ENCODE data around the gene CDKN1B.
"Not testable (repeated sequence)": the region's sequence is repeated elsewhere in the genome, so short reads cannot be mapped to it uniquely, and the experiment has no call there.

Gene CDKN1B

DNA sequence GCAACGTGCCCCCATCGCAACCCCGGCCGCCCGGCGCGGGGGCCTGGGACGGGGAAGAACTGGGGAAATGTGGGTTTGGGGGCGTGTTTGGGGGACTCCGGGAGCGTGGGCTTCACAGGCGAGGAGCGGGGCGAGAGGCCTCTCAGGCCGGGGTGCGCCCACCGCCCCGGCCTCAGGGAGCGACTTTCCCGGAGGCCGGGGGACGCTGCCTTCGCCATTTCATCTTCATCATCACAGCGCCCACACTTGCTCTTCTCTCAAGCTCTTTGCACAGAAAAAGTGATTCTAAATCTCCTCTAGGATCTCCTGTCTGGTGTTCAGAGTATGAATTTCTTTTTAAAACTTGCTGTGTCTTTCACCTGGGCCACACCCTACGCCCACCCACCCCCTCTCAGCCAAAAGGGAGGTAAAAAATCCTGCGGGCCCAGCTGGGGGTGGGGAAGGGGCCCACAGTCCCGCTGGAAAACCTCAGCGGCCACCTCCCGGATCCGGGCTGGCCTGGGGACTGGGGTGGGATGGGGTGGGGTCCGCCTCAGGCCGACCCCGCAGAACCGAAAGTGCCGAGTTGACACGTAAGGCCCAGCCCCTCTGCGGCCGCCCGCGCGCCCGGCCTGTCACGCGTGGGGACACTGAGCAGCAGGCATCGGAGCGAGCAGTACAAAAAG, 7.4 kb downstream of the CDKN1B start:
- peak; percentile 48 for DNase-seq (ENCODE audit: low spot score)

DNA sequence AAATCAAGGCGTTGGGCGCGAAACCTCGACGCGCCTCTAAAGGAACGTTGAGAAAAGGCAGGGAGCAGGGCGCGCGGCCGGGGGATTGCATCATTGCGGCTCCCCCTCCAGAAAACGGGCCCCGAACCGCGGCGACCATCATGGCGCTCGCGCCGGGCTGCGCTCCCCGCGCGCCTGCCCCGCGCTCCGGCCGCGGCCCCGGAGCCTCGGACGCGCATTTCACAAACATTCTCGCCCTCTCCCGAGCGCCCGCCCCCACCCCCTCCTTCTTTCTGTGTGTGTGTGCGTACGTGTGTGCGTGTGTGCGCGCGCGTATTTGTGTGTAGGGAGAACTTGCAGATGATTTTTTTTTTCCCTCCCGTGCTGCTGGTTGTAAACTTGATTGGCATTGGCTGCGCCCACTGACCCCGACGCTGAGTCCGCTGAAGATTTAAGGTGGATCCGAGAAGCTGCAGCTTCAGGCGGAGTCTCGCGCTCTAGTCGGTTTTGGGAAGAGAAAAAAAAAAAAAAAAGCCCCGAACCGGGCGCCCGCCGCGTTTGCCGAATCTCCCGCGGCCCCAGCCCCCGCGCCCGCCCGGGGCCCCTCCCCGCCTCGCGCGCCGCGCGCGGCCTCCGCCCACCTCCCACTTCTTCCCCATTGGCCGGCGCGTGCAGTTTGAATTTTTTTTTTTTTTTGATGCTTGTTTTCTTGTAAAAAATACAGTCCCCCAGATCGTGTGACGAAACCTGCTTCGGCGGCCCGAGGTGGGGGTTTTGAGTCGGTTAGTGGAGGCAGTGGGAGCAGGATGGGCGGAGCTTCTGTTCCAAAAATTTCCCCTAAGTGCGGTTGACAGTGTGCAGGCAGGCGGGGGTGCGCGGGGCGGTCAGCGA, 8.2 kb downstream of the CDKN1B start:
- DNase-seq (ENCODE audit: low spot score): peak; percentile 100

DNA sequence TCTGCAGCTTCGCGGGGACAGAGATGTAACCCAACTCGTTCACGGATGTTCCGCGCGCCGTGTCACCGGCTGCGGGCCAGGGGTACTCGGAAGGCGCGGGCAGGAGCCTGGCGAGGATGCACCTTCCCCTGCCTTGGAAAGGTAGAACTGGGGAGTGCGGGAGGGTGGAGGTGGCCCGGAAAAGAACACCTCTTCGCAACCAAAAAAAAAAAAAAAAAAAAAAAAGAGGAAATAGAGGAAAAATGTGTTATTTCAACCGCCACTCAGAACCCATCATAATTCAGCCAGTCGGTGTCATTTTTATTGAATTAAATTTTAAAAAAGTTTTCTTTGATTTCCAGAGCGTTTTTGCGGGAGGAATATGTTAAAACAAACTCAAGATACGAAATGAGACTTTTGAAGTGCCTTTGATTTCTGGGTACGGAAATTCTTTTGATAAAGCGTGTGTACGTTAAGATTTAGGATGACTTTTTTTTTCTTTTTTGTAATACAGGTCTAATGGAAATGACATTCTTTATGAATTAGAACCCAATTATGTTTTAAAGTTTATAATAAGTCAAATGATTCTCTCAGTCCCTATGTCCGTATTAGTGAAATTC, 8.9 kb downstream of the CDKN1B start:
- no peak for DNase-seq (ENCODE audit: low spot score)

DNA sequence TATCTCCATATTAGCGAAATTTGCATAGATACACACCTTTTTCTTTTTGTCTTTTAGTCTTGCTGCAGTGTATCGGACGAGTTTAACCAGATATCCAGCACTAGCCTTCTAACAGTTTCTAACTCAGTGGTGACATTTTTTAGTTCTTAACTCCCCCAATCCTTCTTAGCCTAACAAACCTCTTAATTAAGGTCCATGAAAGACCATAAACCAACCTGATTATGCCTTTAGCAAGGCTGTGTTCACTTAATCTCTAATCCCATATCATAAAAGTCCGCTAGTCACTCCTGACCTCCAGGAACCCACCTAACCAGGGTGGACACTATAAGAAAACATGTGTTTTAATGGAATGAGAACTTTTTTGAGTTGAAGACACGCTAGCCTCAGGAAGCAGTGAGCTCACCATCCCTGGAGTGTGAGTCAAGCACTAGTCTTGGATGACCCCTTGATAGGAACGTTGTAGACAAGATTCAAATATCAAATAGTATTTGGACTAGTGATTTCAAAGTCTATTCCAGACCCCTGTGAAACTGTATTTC, 9.5 kb downstream of the CDKN1B start:
- peak; percentile 65 for DNase-seq (ENCODE audit: low spot score)

DNA sequence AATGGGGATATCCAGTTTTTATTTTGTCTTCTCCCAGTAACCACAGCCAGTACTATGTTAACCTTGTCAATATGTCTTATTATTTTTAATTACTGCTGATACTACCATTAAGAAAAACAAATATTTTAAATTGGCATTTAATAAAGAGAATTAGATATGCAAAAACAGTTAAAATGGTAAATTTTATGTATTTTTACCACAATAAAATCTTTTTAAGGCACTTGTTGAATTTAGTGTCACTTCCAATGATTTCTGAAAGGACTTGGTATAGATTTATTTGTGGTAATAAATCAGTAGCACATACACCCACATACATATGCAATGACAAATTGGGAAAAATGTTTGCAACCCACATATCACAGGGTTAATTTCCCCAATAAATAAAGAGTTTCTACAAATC, 14.0 kb downstream of the CDKN1B start:
- no peak for DNase-seq (ENCODE audit: low spot score)

DNA sequence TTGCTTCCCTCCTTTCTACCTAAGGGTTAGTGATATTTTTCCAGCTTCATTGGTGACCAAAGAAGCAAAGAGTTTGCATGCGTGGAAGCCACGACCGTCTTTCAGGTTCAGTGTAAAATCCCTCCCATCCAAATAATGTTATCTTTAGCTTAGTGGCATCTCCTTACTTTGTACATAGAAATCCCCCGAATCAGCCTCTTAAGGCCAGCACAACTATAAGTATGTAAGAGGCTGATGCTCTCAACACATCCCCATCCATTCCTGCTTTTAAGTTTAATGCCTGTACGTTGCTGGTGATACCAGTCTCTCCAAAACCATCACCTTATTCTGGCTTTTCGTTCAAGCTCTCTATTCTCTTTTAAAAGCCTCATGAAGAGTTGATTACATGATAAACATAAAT, 14.6 kb downstream of the CDKN1B start:
- DNase-seq (ENCODE audit: low spot score): no peak

DNA sequence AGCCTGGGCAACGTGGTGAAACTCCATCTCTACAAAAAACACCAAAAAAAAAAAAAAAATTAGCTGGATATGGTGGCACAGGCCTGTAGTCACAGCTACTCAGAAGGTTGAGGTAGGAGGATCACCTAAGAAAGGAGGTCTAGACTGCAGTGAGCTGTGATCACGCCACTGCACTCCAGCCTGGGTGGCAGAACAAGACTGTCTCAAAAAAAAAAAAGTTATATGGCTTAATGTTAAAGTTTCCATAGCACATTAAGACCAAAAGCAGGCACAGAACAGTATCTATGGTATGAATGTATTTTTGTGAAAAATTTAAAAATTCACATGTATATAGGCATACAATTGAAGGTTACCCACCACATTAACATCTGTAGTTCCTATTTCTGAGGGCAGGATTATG, 15.9 kb downstream of the CDKN1B start:
- DNase-seq (ENCODE audit: low spot score): no peak

DNA sequence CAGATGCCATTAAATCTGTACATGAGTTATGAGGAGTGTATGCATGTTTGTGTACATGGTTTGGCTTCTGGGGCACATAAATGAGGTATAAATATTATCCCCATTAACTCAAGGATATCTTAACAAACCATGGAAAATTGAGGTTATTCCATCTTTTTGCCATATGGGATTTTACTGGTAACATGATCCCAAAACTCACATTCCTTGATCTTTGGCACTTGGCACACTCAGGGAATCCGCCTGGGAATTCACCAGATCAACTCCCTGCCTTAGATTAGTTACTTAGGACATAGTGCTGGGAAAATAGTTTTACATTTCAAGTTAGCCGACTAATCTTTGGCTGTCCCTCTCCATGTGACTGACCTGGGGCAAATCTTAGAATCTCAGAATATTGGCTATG, 16.9 kb downstream of the CDKN1B start:
- no peak for DNase-seq (ENCODE audit: low spot score)

DNA sequence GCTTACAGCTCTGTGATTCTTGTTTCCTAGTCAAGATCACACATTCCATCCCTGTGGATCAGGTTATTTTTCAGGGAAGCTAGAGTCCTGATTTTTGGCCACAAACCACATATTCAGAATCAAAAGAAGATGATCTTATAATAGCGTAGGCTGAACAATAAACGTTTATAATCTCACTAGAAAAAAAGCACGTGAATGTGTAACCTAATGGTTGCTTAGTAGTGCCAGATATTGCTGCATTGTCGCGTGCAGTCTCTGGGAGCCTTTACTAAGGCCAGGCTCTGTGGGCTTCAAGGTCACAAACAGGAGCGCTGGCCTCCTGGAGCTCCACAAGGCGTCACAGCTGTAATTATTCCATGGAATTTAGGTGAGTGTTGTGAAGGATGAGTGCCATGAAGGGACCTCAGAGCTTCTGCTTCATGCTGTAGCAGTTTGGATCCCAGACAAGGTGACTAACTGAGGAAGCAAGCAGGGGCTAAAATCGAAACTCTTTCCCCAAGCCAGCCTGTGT, 17.4 kb downstream of the CDKN1B start:
- DNase-seq (ENCODE audit: low spot score): no peak

DNA sequence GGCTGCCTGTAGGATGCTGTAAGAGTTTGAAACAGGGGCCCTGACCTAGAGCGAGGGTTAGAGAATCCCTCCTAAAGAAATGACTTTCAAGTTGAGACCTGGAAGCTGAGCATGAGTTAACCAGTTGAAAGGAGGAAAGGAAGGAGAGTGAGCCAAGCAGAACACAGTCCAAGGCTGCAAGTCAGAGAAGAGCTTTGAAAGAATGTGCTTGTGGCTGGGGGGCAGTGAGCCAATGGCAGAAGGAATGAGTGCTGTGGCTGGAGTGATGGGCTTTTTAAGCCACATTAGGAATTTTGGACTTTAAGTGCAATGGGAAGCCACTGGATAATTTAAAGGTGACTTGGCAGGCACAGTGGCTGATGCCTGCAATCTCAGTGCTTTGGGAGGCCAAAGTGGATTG, 18.1 kb downstream of the CDKN1B start:
- peak; percentile 50 for DNase-seq (ENCODE audit: low spot score)

DNA sequence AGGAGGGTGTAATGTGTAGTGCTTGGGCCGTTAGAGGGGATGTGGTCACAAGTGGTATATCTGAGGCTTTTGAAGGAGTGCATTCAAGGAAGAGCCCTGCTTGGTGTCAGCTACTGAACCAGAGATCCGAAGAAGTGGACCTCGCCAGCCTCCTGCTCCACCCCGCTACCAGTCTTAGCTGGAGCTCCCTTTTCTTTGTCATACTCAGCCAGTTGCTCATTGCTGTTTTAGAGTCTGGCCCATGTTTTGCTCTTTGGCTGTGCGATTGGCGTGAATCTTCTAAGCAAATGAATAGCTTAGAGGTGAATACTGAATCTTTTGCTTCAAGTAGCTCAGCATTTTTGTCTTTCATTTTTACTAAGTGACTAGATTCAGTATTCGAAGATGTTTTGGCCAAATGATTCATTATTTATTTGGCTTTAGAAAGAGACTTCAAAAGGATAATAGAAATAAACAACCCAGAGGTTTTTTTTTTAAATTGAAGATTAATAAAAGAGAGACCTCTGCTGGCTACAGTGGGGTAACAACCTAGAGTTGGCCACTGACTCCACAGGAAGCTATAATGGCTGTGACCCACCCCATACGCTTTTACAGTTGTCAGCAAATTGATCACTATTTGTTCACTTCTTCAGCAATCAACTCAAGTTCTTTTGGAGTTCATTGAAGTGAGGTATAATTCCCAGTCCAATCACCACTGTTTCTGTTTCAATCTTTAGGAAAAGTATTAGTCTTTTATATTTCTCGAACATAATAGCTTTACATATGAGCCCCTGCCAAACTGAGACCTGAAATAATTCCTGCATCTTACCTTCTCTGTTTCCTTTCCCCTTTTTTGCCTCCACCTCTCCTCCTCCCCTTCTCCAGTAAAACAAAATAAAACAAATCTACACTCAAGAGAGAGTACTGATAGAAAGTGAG, 19.9 kb downstream of the CDKN1B start:
- peak; percentile 75 for DNase-seq (ENCODE audit: low spot score)

DNA sequence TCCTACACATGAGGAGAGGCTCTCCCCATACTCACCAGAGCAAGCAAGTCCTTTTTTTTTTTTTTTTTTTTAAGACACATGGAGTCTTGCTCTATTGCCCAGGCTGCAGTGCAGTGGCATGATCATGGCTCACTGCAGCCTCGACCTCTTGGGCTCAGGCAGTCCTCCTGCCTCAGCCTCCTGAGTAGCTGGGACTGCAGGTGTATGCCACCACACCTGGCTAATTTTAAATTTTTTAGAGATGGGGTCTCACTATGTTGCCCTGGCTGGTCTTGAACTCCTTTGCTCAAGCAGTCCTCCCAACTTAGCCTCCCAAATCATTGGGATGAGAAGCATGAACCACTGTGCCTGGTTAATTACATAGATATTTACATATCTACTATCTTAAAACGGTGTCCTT, 21.0 kb downstream of the CDKN1B start:
- DNase-seq (ENCODE audit: low spot score): not testable (repeated sequence)

DNA sequence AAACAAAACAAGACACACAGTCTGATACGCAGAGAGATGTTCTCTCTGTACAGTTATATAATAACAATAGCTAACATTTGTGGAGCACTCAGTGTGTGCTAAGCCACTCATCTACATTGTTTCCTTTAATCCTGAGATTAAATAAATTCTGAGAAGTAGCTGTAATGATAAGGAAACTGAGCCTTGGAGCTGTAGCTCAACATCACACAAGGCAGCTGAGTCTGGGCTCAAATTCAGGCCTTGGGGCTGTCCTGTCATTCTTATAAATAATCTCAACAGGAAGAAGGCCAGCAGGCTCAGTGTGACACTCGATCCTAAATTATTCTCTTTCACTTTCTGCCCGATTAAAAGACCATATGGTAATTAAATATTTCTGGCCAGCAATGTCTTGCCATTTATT, 24.5 kb downstream of the CDKN1B start:
- DNase-seq (ENCODE audit: low spot score): no peak

DNA sequence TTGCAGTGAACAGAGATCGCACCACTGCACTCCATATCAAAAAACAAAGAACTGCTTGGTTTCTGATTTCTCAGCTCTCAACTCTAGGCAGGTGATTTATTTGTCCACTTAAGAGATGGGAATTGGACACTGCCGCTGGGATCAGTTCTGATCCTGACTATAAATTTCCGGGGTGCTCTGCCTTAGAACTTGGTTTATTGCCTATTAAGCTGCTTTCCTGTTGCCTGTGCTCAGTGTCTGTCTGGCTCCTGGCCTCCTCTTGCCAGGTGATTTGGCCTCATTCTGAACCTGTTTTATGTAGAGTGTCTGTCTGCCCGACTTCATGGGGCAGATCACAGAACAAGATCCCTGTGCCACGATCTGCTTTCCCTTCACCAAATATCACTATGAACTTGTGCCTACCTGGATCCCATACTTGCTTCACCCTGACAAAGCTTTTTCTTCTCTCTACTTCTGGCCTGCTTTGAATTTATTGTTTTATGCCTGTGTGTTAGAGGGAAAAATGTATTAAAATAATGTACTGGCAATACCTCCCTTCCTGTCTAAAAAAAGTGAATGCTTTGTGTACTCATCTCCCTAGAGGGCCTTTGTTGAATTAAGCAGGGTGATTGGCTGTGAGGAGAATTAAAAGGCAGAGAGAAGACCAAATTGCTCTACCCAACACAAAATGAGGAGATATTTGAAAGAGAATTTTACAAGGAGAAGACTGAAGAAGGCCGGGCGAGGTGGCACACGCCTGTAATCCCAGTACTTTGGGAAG, 27.6 kb downstream of the CDKN1B start:
- DNase-seq (ENCODE audit: low spot score): no peak

DNA sequence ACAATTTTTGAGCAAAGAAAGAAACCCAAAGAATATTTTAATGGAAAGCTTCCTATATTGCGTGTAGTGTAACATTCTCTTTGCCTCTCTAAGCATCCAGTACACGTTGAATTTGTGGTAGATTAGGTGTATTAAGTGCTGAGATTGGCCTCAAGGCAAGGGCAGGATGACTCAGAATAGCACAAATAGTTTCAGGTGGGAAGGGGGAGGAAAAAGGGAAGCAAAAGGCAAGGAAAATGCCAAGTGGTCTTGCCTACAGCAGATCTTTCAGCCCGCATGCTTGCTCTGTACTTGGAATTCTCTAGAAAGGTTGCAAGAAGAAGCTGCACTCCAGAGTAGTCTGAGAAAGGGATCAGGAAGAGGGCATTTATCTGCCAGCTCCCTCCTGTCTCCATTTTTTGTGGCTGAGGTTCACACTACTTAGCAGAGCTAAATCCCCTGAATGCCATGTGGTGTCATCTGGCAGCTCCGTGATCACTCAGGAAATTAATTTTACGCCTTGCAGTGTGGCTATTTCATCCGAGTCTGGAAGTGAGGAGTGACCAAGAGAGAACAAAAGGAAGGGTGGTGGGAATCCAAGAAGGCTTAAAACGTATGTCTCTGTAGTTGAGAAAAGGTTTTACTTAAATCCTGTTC, 28.5 kb downstream of the CDKN1B start:
- no peak for DNase-seq (ENCODE audit: low spot score)

DNA sequence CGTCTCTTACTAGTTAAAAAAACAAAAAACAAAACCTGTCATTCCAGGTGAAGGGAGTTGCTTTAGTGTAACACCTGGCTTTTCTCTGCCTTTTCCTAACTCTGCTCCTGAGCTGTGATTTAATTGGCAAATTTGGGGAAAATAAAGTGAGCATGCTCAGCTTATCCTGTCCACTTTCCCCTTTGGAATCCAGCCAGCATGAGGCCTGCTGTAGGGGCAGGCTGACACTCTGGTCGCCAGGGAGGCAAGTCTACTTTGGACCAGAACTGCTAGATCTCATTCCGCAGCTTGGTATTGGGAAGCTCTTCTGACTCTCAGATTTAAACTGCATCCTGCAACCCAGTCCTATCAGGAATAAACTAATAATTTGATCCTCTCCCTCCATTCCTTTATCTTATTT, 30.1 kb downstream of the CDKN1B start:
- no peak for DNase-seq (ENCODE audit: low spot score)

DNA sequence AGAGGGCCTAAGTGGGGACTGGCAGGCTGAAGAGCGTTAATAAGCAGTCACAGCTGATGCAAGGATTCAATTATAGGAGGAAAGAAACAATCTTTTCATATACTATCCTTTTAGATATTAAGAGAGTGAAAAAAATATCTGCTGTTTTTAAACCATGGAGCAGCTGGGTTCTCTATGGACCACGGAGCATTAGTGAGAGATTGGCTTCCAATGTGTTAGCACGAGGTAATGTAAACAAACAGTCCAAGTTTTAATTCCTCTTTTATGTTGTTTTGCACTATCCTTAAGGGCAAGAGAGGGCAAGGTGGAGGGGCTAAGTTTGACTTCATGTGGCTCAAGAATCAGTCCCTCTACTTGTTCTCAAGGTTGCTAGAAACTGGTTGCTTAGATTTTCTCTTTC, 30.9 kb downstream of the CDKN1B start:
- no peak for DNase-seq (ENCODE audit: low spot score)

DNA sequence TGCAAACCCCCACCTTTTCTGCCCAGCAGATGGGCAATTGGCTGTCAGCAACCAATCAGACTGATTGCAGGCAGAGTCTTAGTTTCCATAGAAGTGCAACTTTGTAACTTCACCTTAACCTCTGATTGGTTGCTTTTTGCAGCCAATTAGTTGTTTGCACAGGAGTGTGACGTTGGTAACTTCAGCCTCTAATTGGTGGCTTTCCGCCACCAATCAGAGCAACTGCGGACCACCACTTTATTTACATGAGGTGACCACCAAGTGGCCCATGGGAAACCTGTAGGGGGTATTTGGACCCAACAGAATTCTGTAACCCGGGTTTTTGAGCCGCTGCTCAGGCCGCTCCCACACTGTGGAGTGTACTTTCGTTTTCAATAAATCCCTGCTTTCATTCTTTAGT, 32.3 kb downstream of the CDKN1B start:
- DNase-seq (ENCODE audit: low spot score): peak; percentile 73

DNA sequence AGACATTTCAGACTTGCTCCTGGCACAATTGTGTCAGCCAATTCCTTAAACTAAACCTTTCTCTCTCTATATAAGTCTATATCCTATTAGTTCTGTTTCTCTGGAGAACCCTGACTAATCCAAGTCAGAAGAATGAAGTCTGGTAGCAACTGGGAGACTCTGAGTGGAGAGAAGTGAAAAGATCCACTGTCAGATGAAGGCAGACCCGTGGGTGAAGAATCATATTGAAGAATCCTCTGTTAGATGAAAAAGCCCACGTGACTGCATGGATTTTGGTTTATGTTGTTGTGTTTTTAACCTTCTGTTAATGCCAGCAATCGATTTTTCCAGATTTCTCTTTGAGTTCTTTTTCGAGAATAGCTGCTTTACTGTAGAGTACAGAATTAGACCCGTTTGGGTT, 38.8 kb downstream of the CDKN1B start:
- DNase-seq (ENCODE audit: low spot score): no peak

DNA sequence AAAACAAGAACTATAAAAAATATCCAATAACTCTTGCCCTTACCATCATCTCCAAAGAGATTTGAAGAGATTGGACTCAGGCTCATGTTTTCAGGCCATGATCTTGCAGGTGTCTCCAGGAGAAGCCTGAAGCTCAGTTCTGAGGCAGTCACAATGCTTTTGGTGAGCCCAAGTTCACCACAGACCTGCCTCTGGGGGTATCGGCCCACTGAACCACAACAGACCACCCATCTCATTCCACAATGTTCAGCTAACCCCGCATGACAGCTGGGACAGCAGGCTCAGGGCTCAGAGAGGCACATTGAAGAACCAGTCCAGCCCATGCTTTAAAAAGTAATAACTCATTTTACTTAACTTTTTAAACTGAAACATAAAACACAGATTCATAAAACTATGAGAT, 40.0 kb downstream of the CDKN1B start:
- no peak for DNase-seq (ENCODE audit: low spot score)
